Inferior parietal cortex (tissue), 1 donor: ENCODE results near the gene PCDHGA3.
"Not testable (repeated sequence)": the region's sequence is repeated elsewhere in the genome, so short reads cannot be mapped to it uniquely, and the experiment has no call there.

Experiments
- DNase-seq: peaks from one replicate; pipeline ENCODE4 v3.0.0-alpha.2; 2016; ENCODE audit errors: extremely low spot score

Gene PCDHGA3

DNA sequence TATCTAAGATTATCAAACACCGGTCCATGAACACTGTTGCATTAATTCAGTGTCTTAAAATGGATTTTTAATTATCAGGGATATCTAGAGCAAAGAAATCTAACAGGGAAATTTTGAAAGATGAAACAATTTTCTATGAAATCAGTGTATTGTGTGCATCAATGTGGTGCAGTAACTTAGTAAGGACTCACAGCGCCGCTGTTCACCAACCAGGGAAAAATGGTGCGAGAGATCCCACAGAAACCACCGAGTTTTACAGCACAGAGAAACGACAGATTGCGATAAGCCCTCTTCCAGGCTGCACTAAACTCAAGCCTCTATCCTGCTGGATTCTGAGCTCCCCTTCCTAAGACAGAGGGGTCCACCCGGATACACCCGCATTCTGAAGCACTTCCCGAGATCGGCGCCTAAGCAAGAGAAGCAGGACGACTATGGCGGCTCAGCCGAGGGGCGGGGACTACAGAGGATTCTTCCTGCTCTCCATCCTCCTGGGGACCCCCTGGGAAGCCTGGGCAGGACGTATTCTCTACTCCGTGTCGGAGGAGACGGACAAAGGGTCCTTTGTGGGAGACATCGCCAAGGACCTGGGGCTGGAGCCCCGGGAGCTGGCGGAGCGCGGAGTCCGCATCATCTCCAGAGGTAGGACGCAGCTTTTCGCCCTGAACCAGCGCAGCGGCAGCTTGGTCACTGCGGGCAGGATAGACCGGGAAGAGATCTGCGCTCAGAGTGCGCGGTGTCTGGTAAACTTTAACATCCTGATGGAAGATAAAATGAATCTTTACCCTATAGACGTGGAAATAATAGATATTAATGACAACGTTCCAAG lies 39.1 kb downstream of the PCDHGA3 start, which contains the start of gene PCDHGA7:
Gene PCDHGA7 (plus strand): TSS at position 274 of the 826 bp plus-strand sequence. CDS start 158 bp downstream, at position 432.
- no peak for DNase-seq

DNA sequence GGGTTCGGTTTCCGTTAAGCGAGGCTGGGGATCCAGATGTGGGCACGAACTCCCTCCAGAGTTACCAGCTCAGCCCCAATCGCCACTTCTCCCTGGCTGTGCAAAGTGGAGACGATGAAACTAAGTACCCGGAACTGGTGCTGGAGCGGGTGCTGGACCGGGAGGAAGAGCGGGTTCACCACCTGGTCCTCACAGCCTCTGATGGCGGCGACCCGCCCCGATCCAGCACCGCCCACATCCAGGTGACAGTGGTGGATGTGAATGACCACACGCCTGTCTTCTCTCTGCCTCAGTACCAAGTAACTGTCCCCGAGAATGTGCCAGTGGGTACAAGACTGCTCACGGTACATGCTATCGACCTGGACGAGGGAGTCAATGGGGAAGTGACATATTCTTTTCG lies 39.7 kb downstream of the PCDHGA3 start:
- DNase-seq = no peak

DNA sequence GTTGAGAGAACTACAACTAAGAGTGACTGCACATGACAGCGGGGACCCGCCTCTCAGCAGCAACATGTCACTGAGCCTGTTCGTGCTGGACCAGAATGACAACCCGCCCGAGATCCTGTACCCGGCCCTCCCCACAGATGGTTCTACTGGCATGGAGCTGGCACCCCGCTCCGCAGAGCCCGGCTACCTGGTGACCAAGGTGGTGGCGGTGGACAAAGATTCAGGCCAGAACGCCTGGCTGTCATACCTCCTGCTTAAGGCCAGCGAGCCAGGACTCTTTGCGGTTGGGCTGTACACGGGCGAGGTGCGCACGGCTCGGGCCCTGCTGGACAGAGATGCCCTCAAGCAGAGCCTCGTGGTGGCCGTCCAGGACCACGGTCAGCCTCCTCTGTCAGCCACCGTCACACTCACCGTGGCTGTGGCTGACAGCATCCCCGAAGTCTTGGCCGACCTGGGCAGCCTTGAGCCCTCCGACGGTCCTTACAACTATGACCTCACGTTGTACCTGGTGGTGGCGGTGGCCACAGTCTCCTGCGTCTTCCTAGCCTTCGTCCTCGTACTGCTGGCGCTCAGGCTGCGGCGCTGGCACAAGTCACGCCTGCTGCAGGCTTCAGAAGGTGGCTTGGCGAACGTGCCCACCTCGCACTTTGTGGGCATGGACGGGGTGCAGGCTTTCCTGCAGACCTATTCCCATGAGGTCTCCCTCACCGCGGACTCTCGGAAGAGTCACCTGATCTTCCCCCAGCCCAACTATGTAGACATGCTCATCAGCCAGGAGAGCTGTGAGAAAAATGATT lies 41.0 kb downstream of the PCDHGA3 start:
- DNase-seq = no peak

DNA sequence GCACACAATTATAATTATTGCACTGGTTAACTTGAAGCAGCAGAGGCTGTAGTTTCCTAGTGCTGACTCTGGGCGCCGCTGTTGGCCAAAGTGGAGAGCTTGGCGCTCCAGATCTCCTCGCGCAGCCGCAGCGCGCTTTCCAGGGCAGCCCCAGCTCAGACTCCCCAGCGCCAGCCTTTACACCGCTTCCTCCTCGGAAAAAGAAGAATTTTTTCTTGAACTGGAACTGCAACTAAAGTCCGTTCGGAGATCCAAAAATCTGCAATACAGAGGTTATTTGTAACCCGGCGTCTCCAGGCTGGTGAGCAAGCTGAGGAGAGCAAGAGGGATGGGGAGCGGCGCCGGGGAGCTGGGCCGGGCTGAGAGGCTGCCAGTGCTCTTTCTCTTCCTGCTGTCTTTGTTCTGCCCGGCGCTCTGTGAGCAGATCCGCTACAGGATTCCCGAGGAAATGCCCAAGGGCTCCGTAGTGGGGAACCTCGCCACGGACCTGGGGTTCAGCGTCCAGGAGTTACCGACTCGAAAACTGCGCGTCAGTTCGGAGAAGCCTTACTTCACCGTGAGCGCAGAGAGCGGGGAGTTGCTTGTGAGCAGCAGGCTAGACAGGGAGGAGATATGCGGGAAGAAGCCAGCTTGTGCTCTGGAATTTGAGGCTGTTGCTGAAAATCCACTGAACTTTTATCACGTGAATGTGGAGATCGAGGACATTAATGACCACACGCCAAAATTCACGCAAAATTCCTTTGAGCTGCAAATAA lies 44.1 kb downstream of the PCDHGA3 start, which contains the start of gene PCDHGB4:
Gene PCDHGB4 (plus strand): TSS at position 142 of the 755 bp plus-strand sequence. CDS start 187 bp downstream, at position 329.
- not testable (repeated sequence) for DNase-seq

DNA sequence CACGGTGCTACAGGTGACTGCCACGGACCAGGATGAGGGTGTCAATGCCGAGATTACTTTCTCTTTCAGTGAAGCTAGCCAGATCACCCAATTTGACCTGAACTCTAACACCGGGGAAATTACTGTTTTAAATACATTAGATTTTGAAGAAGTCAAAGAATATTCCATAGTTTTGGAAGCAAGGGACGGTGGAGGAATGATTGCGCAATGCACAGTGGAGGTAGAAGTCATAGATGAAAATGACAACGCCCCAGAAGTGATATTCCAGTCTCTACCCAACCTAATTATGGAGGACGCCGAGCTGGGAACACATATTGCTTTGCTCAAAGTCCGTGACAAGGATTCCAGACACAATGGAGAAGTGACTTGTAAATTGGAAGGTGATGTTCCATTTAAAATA lies 45.0 kb downstream of the PCDHGA3 start:
- DNase-seq = no peak

DNA sequence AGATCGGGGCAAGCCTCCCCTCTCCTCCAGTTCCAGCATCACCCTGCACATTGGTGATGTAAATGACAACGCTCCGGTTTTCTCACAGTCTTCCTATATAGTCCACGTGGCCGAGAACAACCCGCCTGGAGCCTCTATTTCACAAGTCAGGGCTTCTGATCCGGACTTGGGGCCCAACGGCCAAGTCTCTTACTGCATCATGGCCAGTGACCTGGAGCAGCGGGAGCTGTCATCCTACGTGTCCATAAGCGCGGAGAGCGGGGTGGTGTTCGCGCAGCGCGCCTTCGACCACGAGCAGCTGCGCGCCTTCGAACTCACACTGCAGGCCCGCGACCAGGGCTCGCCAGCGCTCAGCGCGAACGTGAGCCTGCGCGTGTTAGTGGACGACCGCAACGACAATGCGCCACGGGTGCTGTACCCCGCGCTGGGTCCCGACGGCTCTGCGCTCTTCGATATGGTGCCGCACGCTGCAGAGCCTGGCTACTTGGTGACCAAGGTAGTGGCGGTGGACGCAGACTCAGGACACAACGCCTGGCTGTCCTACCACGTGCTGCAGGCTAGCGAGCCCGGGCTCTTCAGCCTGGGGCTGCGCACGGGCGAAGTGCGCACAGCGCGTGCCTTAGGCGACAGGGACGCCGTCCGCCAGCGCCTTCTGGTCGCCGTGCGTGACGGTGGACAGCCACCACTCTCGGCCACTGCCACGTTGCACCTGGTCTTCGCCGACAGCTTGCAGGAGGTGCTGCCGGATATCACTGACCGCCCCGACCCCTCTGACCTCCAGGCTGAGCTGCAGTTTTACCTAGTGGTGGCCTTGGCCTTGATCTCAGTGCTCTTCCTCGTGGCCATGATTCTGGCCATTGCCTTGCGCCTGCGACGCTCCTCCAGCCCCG lies 45.8 kb downstream of the PCDHGA3 start:
- no peak for DNase-seq

DNA sequence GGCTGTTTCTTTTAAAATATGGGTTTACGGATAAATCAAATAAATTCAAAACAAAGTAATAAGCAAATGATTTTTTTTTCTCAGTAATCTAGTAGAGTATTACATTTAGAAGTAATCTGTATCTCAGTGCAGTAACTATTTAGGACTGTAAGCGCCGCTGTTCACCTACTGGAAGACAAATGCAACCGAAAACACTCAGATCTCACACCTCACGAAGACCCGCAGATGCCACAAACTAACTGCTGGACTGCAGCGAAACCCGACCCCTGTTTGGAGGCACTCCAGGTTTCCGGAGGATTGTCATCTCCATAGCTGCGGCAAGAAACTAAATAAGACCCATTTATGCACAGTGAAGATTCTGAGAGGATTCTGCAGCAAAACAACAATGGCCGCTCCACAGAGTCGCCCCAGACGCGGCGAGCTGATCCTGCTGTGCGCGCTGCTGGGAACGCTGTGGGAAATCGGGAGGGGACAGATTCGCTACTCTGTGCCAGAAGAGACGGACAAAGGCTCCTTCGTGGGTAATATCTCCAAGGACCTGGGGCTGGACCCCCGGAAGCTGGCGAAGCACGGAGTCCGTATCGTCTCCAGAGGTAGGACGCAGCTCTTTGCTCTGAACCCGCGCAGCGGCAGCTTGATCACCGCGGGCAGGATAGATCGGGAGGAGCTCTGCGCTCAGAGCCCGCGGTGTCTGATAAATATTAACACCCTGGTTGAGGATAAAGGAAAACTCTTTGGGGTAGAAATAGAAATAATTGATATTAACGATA lies 49.0 kb downstream of the PCDHGA3 start, which contains the start of gene PCDHGA8:
Gene PCDHGA8 (plus strand): TSS at position 205 of the 770 bp plus-strand sequence. CDS start 181 bp downstream, at position 386.
- DNase-seq = no peak

DNA sequence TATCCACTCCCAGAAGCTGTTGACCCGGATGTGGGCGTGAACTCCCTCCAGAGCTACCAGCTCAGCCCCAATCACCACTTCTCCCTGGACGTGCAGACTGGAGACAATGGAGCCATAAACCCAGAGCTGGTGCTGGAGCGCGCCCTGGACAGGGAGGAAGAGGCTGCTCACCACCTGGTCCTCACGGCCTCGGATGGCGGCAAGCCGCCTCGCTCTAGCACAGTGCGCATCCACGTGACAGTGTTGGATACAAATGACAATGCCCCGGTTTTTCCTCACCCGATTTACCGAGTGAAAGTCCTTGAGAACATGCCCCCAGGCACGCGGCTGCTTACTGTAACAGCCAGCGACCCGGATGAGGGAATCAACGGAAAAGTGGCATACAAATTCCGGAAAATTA lies 49.6 kb downstream of the PCDHGA3 start:
- DNase-seq = no peak

DNA sequence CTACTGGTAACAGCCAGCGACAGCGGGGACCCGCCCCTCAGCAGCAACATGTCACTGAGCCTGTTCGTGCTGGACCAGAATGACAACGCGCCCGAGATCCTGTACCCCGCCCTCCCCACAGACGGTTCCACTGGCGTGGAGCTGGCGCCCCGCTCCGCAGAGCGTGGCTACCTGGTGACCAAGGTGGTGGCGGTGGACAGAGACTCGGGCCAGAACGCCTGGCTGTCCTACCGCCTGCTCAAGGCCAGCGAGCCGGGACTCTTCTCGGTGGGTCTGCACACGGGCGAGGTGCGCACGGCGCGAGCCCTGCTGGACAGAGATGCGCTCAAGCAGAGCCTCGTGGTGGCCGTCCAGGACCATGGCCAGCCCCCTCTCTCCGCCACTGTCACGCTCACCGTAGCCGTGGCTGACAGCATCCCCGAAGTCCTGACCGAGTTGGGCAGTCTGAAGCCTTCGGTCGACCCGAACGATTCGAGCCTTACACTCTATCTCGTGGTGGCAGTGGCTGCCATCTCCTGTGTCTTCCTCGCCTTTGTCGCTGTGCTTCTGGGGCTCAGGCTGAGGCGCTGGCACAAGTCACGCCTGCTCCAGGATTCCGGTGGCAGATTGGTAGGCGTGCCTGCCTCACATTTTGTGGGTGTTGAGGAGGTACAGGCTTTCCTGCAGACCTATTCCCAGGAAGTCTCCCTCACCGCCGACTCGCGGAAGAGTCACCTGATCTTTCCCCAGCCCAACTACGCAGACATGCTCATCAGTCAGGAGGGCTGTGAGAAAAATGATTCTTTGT lies 51.0 kb downstream of the PCDHGA3 start:
- not testable (repeated sequence) for DNase-seq
